Coronary artery (tissue), 2 donors: Measurements from ENCODE around the gene SH3TC1.

Source experiments
- DNase-seq: peaks from one replicate; pipeline ENCODE4 v3.0.0-alpha.2; 2017; ENCODE audit warnings: low spot score
- H3K27ac ChIP-seq, 2 donors: fragments of 200-600 bp; sonication (generic); one replicate each; pipeline ENCODE4 v1.5.1; 2016 to 2019
- H3K4me3 ChIP-seq: fragments of 200-600 bp; sonication (generic); 2 replicates; pipeline ENCODE4 v1.5.1; 2016; ENCODE audit warnings: mild to moderate bottlenecking, moderate library complexity
- CTCF ChIP-seq: fragments of 200-600 bp; sonication (generic); IDR thresholded peaks from one replicate; pipeline ENCODE4 v1.5.1; 2019; ENCODE audit warnings: antibody characterized with exemption

SH3TC1 gene

DNA sequence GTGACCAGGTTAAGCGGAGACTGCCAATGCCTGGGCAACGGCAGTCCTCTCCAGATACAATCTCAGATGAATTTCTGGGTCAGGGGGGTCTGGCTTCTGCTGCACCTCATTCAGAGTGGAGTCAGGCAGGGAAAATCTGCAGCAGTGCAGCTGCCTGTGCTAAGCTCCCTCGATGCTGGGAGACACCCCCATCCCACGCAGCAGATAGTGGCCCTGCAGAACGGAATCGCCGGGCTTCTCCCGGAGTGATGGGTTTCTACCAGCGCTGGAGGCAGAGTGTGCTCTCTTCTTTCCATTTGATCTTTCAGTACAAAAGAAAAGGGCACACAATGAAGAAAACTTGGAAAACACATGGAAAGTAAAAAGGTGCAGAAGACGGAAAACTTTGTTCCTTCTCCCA is 45.6 kb upstream of the SH3TC1 start:
- no peak overlapping the region for H3K27ac ChIP-seq
- no peak overlapping the region for H3K4me3 ChIP-seq
- DNase-seq: no peak
- no peak for TF ChIP-seq CTCF

DNA sequence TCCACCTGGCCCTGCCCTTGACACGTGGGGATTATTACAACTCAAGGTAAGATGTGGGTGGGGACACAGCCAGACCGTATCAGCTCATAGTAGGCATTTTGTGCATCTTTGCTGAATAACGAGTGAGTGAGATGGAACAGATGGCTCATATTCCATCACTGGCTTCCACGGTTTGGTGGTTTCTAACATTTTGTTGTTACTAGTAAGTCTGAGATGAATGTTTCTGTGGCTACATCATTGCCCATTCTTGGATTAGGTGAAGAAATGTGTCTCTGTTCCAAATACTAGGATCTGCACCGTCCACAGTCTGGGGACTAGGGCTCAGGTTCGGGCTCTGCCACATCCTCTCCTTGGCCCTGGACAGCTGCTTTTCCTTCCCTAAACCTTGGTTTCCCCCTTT is 44.0 kb upstream of the SH3TC1 start:
- no peak for DNase-seq
- Histone ChIP-seq H3K27ac (no peak overlapping the region), H3K4me3 (no peak overlapping the region)
- TF ChIP-seq CTCF: no peak

DNA sequence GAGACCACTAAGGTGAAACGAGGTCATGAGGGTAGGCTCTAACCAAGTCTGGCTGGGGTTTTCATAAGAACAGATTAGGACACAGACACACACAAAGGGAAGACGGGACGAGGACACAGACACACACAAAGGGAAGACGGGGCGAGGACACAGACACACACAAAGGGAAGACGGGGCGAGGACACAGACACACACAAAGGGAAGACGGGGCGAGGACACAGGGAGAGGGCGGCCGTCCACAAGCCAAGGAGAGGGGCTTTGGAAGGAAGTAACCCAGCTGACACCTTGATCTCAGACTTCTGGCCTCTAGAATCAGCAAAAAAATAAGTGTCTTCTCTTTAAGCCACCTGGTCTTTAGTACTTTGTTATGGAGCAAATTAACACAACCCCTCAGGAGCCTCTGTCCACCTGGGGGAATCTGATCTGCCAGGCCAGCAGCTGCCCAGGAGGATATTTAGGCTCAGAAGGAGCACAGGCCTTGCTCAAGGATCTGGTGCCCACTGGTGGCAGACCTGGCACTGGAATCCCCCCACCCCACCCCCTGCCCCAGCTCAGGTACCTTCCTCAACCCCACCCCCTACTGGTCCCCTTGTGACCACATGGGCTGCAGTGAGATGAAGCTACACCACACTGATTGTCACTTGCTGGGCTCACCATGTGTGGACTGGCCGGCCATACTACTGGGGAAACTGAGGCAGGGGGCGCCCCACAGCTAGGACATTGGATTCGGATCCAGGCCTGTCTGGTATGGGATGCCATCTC is 43.2 kb upstream of the SH3TC1 start:
- Histone ChIP-seq H3K4me3 (no peak overlapping the region), H3K27ac (no peak overlapping the region)
- DNase-seq: no peak
- TF ChIP-seq CTCF: no peak

DNA sequence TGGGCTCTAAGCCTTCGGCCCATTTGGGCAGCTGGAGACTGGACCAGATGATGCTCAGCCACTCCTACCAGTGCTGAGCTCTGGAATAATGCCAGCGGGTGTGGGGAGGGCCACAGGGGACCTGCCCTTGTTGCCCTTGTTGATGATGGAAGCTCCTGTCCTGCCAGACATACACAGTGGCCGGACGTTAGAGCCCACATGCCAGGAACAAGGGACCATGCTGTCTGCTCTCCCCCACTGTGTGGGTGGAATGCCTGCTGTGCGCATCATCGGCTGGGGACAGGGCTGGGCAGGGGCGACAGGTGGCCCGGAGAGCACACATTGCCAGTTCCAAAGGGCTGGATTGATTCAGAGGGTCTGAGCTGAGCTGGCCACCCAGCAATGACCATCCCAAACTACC is 42.5 kb upstream of the SH3TC1 start:
- DNase-seq: no peak
- no peak for TF ChIP-seq CTCF
- no peak overlapping the region for H3K4me3 ChIP-seq
- H3K27ac ChIP-seq: no peak overlapping the region

- Histone ChIP-seq H3K27ac (no peak overlapping the region), H3K4me3 (peak overlapping the region; percentile 75)
- peak; percentile 83 for DNase-seq
- no peak for TF ChIP-seq CTCF
These were observed 41.6 kb upstream of the SH3TC1 start for GRCh38 chr4:8157496-8157895.

GRCh38 chr4:8157944-8158709 is 41.0 kb upstream of the SH3TC1 start:
- DNase-seq: no peak
- Histone ChIP-seq H3K27ac (peak overlapping the region in 1 of 2 donors; percentile 4), H3K4me3 (peak overlapping the region; percentile 75)
- no peak for TF ChIP-seq CTCF
